CD4-positive, alpha-beta T cell treated with Interleukin-6 at 100 ng/mL for 8 hours (primary cell): Measurements from ENCODE around the gene RNF31.
"Not testable (repeated sequence)": the region's sequence is repeated elsewhere in the genome, so short reads cannot be mapped to it uniquely, and the experiment has no call there.

Source experiments
- DNase-seq: peaks from one replicate; pipeline ENCODE4 v3.0.0-alpha.2; 2020; ENCODE audit warnings: mixed read lengths, low spot score

RNF31 gene

GRCh38 chr14:24146978-24147760, at the start of gene RNF31:
TSS of gene RNF31 (plus strand) at chr14:24147498. CDS start at chr14:24147699, 201 bp downstream.
- DNase-seq, result peak; percentile 98

DNA sequence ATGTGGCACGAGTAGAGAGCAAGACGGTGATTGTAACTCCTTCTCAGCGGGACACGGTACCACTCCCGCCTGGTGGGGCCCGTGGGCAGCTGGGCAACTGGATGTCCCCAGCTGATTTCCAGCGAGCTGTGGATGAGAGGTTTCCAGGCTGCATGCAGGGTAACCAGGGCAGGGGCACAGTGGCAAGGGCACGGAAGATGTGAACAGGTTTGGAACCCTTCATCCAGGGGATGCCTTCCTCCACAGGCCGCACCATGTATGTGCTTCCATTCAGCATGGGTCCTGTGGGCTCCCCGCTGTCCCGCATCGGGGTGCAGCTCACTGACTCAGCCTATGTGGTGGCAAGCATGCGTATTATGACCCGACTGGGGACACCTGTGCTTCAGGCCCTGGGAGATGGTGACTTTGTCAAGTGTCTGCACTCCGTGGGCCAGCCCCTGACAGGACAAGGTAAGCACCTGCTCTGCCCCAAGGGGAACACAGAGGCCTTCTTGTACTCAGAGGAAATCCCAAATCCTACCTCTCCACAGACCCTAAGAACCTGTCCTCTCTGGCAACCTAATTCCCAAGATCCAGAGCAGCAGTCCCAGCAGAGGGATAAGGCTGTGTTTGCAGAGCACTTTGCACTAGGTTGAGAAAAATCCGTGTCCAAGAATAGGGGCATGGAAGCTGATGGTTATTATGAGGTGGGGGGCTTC, 48.9 kb upstream of the RNF31 start:
- DNase-seq, result no peak

DNA sequence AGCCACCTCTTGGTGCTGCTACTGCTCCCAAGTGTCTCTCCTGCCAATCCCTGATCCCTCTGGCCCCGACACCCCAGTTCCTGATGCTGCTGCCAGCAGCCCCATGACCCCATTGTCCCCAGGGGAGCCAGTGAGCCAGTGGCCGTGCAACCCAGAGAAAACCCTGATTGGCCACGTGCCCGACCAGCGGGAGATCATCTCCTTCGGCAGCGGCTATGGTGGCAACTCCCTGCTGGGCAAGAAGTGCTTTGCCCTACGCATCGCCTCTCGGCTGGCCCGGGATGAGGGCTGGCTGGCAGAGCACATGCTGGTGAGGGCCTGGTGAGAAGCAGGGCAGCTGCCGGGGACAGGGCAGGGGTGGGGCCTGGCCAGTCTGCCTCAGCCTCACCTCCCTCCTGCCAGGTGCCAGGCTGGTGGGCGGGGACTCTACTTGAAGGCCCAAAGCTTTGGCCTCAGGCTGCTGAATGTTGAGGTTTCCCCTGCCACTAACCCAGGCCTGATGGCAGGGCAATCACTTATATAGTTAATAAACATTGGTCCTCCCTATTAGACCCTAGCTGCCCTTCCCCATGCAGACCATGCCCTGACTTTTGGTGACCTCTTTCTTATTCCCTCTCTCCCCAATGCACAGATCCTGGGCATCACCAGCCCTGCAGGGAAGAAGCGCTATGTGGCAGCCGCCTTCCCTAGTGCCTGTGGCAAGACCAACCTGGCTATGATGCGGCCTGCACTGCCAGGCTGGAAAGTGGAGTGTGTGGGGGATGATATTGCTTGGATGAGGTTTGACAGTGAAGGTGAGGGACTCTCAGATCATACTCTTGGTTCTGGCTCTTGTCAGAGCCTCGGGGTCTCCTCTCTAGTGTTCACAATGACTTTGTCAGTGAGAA, 48.1 kb upstream of the RNF31 start:
- no peak for DNase-seq

DNA sequence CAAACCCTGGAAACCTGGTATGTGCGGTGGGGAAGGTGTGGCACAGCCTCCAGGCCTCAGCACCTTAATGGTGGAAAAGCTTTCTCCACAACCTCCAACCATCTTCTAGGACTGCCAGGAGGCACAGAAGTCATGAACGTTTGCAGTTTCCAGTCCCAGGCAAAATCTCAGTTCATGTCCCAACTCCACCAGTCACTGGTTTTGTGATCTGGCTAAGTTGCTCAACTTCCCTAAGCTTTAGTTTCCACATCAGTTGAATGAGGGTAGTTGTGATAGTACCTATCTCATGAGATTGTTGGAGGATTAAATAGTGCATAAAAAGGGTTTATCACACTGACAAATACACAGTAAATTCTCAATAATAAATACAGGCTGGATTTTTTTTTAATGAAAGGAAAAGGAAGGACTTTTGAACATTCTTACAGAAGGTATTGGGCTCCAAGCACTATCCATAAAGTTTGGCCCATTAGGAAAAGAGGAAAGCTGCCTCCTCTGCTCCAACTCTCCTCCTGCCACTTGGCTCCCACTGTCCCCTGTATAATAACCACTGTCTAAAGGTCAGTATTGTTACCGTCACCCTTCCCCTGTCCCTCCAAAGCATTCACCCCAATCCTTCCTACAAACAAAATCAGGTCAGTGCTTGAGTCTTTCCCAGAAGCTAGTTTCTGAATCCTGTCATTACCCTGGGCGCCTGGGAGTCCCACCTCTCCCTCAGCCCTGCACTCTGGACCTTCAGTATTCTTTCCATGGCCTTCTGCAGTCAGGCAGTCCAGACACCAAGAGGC, 46.9 kb upstream of the RNF31 start:
- DNase-seq, result no peak

DNA sequence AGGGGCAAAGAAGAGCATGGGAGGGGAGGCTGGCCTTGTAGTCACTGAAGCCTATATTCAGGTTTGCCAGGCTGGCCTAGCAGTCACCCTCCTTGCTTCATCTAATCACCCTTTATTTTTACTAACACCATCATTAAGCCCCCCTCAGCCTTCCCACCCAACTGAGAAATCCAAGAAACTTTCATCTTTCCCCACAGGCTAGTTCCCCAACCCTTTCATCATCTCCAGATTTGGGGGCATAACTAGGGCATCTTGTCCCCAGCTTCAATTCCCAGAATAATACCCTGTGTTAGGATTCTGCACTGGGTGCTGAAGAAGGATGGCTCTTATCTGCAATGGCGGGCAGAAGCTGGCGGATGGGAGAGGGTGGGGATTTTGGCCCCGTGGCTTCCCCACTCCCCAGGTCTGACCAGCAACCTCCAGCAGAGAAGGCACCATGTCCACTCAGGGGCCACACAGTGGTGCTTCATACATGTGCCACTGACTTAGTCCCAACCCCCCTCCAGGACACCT, 46.3 kb upstream of the RNF31 start:
- no peak for DNase-seq

- no peak for DNase-seq
Observed at GRCh38 chr14:24102357-24103048, 44.8 kb upstream of the RNF31 start.

DNA sequence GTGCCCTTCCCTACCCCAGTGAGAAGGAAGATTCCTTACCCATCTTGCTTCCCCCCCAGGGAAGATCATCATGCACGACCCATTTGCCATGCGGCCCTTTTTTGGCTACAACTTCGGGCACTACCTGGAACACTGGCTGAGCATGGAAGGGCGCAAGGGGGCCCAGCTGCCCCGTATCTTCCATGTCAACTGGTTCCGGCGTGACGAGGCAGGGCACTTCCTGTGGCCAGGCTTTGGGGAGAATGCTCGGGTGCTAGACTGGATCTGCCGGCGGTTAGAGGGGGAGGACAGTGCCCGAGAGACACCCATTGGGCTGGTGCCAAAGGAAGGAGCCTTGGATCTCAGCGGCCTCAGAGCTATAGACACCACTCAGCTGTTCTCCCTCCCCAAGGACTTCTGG, 43.8 kb upstream of the RNF31 start:
- DNase-seq, result no peak

DNA sequence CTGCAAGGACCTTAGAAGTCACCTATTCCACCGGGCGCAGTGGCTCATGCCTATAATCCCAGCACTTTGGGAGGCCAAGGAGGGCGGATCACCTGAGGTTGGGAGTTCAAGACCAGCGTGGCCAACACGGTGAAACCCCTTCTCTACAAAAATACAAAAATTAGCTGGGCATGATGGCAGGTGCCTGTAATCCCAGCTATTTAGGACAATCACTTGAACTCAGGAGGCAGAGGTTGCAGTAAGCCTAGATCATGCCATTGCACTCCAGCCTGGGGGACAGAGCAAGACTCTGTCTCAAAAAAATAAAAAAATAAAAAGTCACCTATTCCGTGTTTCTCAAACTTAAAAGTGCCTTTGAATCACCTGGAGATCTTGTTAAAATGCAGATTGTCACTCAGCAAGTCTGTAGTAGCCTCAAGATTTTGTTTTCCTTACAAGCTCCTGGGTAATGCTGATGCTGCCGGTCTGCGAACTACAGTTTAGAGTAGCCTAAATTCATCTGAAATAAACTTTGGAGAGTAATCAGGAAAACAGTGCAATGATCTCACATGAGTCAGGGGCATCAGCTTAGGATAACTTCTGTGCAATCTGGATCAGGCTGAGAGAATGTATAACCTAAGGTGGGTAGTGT, 41.6 kb upstream of the RNF31 start:
- not testable (repeated sequence) for DNase-seq

GRCh38 chr14:24106672-24107271, 40.5 kb upstream of the RNF31 start:
- DNase-seq, result no peak

- DNase-seq, result no peak
Observed at GRCh38 chr14:24108336-24108874, 38.9 kb upstream of the RNF31 start.

DNA sequence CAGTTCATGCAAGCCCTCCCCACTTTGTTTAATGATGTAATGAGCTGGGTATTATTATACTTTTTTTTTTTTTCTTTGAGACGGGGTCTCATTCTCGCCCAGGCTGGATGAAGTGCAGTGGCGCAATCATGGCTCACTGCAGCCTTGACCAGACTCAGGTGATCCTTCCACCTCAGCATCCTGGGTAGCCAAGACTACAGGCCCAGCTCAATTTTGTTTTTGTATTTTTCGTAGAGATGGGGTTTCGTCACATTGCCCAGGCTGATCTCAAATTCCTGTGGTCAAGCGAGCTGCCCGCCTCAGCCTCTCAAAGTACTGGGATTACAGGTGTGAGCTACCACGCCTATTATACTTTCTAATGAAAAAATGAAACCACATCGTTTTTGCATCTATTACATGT, 37.2 kb upstream of the RNF31 start:
- no peak for DNase-seq

GRCh38 chr14:24110523-24110922, 36.8 kb upstream of the RNF31 start:
- no peak for DNase-seq

DNA sequence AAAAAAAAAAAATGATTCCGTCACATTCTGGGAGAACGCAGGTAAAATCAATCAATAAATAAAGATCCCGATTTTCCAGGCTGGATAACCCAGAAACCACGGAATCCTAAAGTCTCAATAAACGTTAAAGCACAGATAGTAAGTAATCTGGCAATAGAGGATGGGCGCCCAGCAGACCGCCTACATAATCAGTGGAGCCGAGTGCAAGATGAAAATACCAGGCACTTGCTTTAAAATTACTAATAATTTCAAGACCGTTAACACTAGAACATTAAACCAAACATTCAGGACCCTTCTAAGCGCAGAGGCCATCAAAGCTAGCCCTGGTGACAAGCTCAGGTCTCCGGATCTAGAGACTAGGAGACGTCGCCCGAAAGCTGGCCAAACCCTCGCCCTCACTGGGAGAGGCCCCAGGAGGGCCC, 33.9 kb upstream of the RNF31 start:
- DNase-seq, result no peak

DNA sequence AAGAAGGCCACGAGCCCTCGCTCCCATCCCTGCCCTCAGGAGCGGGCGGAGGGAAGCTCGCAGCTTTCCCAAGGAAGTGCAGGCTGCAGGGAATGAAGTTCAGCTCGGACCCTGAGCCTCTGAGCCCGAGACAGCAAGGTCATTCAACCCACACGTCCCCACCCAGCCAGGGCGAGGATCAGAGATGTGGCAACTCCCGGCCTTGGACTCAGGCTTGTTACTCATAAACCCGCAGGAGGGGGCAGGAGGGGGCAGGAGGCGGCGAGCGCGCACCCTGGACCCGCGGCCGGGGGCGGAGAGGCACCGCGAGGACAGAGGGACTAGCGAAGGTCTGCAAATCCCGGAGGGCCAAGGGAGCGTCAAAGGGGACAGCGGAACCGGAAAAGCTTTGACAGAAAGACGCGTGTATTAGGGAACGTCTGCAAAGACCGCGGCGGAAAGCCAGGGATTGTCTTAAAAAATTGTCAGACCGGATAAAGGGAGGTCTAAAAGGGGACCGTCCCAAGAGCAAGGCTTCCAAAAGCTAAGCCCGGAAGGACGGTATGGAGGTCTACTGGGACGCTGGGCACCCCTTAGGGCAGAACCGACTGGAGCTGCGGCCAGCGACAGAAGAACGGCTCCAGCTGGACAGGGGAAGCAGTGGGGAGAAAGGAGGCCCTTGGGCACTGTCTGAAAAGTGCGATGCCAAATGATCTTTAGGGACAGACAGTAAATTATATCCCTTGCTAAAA, 33.3 kb upstream of the RNF31 start:
- DNase-seq, result peak; percentile 77

- DNase-seq, result peak; percentile 100
Observed at GRCh38 chr14:24114532-24115421, 32.5 kb upstream of the RNF31 start, which contains the start of the genes DCAF11 and NRL. TSS of gene DCAF11 (plus strand) at chr14:24114777. CDS start at chr14:24115595, 818 bp downstream. TSS of gene NRL (minus strand) at chr14:24114949. CDS start at chr14:24082848, 32,101 bp downstream.

GRCh38 chr14:24115422-24116127, 31.7 kb upstream of the RNF31 start:
- DNase-seq, result no peak
